Esophagus mucosa (tissue), 1 donor: ENCODE measurements around the gene TTBK1. TPM values are rescaled to one million over a fixed set of nuclear protein-coding genes. Genes with fewer than 3 reads are reported as not detected.
"Not testable (repeated sequence)": the region's sequence is repeated elsewhere in the genome, so short reads cannot be mapped to it uniquely, and the experiment has no call there.

ENCODE experiments used
- ATAC-seq: fragments of 200-7000 bp; cut with Tn5 transposase; one replicate; pipeline ENCODE4 v1.9.1; 2020
- total RNA-seq: library from RNA; stranded (reverse); gene quantifications from one replicate; pipeline ENCODE4 v1.2.4, GENCODE V29; 2023
- donor health status: DM: yes; HTN: yes; CAD: no.

TTBK1 gene
- total RNA-seq, 1 donor from 2014 or later = not detected

DNA sequence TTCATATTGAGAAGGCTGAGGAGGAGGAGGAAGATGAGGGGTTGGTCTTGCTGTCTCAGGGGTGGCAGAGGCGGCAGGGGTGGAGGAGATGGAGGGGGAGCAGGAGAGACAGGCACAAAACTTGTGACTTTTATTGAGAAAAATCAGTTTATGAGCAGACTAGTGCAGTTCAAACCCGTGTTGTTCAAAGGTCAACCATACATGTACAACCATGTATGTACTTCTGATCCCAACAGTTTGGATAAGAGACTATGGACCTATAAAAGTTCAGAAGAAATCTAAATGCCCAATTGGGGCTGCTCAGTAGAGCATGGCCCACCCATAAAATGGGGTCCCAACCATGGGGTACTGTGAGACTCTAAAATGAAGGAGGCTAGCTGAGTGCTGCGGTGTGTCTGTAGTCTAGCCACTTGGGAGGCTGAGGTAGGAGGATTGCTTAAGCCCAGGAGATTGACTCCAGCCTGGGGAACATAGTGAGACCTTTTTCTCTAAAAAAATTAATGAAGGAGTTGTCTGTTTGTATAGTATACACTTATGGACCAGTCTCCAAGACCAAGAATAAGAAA is 47.1 kb downstream of the TTBK1 start:
- no peak for ATAC-seq

DNA sequence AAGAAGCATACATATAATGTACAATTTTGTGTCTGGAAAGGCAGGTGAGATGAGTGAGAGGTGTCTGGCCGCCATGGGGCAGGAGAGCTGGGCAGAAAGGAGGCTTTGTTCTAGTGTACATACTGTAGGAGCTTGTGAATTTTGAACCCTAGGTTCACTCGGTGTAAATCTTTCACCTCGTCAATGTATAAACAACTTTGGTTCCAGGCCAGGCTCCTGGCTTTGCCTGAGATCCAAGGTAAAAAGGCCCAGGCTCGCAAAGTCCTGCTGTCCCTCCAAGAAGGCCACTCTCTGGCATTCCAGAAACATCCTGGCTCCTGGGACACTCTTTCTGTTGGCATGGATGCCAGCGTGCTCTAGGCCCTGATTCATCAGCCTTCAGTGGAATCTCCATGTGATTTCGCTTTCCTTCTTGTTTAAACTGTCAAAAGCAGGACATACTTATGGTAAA is 47.6 kb downstream of the TTBK1 start:
- ATAC-seq = no peak

DNA sequence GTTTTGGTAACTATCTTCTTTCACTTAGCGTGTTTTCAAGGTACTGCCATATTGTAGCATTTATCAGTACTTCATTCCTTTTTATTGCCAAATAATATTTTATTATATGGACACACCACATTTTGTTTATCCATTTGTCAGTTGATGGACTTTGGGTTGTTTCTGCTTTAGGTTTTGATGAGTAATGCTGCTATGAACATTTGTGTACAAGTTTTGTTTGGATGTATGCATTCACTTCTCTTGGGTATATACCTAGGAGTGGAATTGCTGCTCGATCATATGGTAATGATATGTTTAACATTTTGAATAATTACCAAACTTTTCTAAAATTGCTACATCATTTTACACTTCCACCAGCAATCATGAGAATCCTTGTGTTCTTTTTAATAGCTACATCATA is 48.4 kb downstream of the TTBK1 start:
- no peak for ATAC-seq

DNA sequence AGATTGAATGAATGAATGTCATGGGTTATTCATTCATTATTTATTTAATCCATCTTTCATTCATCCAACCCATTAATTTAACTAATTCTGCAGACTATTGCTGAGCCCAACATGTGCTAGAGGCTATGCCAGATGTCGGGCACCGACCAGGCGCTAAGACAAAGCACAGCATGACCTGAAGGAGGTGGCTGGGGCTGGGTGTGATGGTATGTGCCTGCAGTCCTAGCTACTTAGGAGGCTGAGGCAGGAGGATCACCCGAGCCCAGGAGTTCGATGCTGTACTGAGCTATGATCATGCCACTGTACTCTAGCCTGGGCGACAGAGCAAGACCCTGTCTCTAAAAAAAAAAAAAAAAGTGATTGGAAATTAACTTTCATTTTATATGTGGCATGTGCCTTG is 49.1 kb downstream of the TTBK1 start:
- ATAC-seq = no peak

DNA sequence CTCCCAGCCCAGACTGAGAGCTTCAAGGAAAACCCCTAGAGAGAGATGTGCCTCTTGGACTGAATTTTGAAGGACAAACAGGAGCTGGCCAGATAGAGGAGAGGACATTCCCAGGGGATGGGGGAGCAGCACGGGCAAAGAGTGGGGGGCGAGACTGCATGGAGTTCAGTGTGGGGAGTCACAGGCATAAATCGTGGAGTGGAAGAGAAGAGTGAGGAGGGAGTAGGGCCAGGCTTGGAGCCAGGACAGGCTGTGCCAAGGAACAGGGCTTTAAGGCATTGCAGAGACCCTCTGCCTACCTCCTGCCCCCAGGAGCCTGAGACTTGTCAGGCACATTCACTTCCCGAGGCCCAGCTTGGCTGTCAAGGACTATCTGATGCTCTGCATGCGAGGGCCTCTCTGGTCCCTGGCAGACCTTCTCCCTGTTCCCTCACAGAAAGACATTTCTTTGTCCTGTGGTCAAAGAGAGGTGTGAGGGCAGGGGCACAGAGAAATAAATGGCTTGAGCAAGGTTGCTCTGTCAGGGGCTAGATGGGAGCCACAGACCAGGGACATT is 49.6 kb downstream of the TTBK1 start:
- no peak for ATAC-seq

DNA sequence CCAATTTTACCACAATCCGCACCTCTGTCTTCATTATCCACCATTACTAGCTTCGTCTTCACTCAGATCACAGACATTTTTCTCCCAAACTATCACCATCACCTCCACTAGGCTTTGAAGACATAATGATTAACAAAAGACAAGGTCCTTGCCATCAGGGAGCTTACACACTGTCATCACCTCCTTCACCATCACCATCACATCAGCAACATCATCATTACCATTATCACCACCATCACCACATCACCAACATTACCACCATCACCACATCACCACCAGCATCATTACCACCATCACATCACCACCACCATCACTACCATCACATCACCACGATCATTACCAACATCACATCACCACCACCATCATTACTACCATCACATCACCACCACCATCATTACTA is 50.4 kb downstream of the TTBK1 start:
- no peak for ATAC-seq

DNA sequence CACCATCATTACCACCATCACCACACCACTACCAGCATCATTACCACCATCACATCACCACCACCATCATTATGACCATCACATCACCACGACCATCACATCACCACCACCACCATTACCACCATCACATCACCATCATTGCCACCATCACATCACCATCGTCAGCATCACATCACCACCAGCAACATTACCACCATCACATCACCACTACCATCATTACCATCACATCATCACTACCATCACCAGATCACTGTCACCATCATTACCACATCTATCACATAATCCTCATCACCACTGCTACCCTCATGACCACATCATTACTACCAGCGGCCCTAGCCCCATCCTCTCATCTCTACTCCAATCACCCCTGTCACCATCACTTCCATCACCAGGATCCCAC is 51.3 kb downstream of the TTBK1 start:
- no peak for ATAC-seq

DNA sequence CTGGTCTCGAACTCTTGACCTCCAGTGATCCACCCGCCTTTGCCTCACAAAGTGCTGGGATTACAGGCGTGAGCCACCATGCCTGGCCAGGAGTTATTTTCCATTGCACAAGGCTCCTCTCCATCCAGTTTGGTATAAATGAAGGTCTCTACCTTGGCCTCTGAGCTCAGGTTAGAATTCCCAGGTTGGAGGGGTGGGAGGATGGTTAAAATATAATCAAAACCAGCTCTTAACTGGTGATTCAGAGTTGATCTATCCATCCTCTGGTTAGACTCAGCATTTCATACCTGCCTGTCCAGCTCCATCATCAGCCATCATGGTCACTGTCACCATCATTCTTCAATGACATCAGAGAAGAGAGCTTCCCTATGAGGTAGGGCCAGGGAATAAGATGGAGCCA is 52.2 kb downstream of the TTBK1 start:
- ATAC-seq = no peak

DNA sequence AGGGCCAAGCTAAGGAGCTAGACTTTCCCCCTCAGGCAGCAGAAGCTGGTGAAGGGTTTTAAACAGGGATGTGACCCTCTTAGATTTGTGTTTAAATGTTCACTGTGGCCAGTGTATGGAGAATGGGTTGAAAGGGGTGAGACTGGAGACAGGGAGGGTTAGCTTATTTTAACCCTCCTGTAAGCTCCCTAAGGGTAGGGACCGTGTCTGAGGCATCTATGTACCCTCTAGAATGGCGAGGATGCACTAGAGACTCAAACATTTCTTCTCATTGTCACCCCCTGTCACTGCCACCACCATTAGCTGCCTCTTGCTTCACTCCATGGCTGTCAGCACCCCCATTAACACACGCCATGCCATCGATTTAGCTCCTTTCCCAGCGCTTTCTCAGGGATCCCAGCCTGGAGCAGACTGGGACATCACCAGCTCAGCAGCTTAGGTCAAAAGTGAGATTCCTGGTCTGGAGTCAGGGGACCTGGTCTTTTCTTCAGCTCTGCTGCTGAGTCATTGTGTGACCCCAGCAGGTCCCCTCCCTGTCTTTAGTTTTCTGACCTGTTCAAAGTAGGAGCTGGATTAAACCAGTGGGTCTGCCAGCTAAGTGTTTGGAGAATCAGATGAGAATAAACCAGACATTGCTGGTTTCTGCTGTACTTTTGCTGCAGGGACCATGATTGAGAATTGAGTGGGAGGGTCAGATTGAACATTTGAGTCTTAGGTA is 53.7 kb downstream of the TTBK1 start:
- no peak for ATAC-seq

DNA sequence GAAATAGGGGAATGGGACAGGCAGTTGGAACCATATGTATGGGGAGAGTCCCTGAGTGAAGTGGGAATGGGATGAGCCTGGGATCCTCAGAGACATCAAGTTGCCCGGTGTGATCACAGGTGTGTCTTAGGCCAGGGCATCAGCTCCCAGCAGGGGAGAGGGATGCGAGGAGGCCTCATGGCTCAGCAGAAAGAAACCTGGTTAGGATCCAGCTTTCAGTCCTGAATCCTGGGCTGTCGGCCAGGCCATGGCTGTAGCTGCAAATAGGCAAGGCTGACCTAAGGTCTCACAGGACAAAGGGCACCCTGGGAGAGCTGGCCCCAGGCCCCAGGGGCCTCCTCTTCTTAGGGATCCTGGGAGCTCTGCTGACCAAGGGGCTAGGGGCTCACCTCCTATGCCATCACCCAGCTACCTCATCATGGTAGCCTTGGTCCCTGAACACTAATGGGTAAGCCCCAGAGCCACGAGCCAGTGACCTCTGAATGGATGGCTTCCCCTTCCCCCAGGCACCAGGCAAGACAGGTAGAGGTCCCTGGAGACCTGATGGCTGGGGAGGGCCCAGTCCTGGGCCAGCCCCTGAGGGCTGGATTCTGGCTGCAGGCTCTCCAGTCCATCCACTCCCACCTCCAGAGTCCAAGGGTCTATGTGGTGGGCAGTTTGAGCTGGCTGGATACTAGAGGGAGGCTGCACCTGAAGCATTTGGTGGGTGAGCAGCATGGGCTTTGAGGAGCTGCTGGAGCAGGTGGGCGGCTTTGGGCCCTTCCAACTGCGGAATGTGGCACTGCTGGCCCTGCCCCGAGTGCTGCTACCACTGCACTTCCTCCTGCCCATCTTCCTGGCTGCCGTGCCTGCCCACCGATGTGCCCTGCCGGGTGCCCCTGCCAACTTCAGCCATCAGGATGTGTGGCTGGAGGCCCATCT is 54.6 kb downstream of the TTBK1 start, which contains the start of gene SLC22A7:
SLC22A7 (plus strand) TSS at position 617 of the 921 bp plus-strand sequence; CDS start at position 716, 99 bp downstream.
- ATAC-seq = no peak

DNA sequence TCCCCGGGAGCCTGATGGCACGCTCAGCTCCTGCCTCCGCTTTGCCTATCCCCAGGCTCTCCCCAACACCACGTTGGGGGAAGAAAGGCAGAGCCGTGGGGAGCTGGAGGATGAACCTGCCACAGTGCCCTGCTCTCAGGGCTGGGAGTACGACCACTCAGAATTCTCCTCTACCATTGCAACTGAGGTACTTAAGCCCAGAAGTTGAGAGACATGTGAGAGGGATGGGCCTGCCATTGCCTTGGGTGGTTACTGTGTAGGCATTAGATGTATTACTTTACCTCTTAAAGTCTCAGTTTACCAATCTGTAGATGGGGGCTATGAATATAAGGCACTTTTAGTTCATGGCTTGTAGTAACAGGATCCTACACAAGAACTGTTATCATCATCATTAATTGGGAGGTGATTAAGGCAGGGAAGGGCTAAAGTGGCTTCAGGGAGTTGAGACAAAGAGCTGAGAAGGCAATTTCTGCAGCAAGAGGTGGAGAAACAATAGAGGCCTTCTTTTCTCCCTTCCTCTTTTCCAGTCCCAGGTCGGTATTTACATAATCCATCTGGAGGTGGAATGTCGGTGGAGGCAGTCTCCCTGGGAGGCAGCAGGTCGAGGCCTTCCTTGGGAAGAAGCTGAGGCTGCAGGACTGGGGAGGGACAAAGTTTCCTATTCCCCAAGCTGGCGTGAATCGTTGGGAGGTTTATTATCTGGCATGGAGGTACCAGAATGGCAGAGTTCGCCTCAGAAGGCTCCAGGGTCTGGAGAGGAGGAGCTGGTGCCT is 55.5 kb downstream of the TTBK1 start:
- no peak for ATAC-seq

DNA sequence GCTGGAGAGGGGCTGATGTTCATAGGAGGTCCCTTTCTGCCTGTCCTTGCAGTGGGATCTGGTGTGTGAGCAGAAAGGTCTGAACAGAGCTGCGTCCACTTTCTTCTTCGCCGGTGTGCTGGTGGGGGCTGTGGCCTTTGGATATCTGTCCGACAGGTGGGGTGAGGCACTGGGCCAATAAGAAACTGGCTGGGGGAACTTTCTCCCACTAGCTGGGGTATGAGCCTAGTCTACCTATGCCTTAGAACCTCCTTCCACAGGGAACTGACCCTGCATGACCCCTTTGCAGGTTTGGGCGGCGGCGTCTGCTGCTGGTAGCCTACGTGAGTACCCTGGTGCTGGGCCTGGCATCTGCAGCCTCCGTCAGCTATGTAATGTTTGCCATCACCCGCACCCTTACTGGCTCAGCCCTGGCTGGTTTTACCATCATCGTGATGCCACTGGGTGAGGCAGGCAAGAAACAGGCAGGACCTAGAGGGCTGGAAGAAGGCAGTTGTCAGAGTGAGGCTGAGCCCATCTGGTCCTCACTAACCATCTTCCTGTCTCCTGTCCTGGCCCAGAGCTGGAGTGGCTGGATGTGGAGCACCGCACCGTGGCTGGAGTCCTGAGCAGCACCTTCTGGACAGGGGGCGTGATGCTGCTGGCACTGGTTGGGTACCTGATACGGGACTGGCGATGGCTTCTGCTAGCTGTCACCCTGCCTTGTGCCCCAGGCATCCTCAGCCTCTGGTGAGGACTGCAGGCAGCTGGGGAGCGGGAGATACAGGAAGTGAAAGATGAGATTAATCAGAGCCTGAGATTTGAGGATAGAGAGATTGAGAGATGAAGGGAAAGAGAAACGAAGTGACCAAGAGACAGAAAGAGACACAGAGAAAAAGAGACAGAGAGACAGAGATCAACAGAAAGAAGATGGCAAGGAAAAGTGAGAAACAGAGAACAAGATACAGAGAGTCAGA is 56.3 kb downstream of the TTBK1 start:
- ATAC-seq = no peak

DNA sequence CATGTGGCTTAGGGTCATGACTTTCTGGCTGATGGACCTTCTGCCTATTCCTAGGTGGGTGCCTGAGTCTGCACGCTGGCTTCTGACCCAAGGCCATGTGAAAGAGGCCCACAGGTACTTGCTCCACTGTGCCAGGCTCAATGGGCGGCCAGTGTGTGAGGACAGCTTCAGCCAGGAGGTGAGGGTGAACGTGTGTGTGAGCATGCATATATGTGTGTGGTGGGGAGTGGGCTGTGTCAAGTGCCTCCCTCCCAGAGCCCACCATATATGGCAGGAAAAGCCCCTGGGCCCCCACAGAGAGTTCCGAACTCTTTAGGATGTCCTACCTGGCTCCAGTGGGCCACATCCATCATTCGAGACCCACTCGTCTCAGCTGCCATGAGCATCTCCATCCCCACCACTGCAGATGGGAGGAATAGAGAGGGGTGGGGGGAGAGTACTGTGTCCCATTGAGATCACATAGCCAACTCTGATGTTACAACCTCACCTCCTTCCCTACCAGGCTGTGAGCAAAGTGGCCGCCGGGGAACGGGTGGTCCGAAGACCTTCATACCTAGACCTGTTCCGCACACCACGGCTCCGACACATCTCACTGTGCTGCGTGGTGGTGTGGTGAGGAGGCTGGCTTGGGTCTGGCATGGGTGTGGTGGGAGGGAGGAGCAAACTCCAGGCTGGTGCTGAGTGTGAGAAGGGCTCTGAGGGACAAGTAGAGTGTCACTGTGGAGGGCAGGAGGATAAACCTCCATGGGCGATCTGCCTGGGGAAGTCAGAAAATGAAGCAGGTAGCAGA is 58.0 kb downstream of the TTBK1 start:
- ATAC-seq = no peak

DNA sequence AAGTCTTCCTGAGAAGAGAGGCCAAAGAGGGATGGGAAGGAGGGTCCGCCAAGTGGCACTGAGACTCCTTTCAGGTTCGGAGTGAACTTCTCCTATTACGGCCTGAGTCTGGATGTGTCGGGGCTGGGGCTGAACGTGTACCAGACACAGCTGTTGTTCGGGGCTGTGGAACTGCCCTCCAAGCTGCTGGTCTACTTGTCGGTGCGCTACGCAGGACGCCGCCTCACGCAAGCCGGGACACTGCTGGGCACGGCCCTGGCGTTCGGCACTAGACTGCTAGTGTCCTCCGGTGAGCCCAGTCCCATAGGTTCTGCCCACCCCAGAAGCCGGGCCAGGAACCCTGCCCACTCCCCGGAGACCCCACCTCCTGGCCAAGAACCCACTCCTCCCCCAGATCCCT is 58.8 kb downstream of the TTBK1 start:
- no peak for ATAC-seq

DNA sequence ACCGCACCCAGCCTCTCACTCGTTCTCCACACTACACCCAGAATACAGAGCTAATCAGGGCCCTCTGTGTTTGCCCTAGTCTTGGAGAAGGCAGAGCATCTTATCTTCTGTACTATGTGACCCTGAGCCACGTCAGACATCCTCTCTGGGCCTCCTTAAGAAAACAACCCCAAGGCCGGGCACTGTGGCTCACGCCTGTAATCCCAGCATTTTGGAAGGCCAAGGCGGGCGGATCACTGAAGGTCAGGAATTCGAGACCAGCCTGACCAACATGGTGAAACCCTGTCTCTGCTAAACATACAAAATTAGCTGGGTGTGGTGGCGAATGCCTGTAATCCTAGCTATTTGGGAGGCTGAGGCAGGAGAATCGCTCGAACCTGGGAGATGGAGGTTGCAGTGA is 59.7 kb downstream of the TTBK1 start:
- not testable (repeated sequence) for ATAC-seq

DNA sequence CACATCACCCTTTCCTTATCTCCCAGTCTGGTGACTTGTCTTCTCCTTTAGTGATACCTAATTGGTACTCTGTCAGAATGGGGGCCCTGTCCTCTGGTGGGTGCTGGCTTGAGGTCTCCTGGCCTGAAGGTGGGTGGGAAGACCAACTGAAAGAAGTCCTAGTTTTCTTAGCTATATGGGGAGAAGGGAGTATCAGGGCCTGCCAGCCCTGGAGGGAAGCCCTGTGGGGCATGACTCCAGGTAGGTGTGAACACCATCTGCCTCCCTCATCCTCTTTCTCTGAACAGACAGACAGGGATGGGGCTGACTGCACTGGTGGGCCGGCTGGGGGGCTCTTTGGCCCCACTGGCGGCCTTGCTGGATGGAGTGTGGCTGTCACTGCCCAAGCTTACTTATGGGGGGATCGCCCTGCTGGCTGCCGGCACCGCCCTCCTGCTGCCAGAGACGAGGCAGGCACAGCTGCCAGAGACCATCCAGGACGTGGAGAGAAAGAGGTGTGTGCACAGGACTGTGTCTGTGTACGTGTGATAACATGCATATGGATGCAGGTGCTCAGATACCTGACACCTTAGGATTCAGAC is 60.6 kb downstream of the TTBK1 start:
- ATAC-seq = no peak

DNA sequence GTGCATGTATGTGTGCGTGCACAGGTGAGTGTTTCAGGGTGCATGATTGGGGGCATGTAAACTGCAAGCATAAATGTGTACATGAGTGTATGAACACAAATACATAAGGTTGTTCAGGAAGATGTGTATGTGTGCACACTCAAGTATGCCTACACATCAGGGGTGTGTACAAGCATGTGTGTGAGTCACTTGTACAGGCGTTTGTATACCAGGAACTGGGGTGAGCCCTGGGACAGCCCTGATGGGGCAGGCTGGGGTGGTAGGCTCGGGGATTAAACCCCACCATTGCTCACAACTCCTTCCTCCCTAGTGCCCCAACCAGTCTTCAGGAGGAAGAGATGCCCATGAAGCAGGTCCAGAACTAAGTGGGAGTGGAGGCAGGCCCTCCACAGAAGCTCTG is 61.1 kb downstream of the TTBK1 start:
- peak; percentile 62 for ATAC-seq

DNA sequence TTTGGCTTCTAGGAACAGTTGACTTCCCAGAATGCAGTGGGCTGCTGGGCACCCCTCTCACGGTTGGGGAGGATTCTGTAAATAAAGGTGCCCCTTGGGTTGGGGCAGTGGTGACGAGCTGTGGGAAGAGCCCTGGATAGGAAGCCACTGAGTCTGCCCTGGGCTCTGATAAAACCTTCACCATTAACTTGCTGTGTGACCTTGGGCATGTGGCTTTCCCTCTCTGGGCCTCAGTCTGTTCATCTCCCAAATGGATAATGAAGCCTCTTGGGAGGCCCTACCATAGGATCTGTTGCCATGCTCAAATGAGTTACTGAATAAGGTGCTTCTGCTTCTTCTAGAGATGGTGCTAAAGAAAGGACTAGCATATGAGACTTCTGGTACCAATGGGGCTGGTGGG is 61.6 kb downstream of the TTBK1 start:
- no peak for ATAC-seq

DNA sequence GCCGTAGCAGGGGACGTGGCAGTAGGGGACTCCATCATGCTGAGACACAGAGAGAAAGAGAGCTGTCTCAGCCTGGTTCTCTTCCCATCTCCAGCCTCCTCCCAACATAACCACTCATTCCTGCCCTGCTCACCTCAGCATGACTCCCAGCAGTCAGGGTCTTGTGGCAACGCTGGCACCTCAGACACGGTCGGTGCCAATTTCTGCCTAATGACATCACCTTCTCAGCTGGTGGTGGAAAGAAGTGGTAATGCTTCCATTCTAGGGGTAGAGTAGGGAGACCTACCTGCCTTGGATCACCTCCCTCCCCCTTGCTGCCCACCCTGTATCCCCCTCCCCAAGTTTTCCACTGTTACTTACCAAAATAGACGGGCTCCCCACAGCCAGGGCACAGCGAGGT is 62.8 kb downstream of the TTBK1 start:
- ATAC-seq = no peak
